ENCODE measurements around the gene DNAJC5. TPM values are rescaled to one million over a fixed set of nuclear protein-coding genes. Genes with fewer than 3 reads are reported as not detected.
"Not testable (repeated sequence)": the region's sequence is repeated elsewhere in the genome, so short reads cannot be mapped to it uniquely, and the experiment has no call there.

The DNAJC5 gene
- total RNA-seq, 2 experiments from 2014 or later, result 33.7 to 33.8 TPM

- peaks cover 39% of the 10 kb centered on the region for H3K4me1 Mint-ChIP-seq (ENCODE audit: low read depth)
- POLR2A ChIA-PET, result interaction anchor here (0.7 to 1.5 kb wide), 2 partner anchors 16 to 326 kb away, joined by 3 read pairs; partner anchors contain the start of gene PTK6
- CTCF ChIA-PET, result interaction anchor here (0.7 to 3.5 kb wide), 8 partner anchors 40 to 326 kb away, joined by 3 to 36 read pairs (median 10); partner anchors contain the start of genes ARFRP1, PRPF6, PTK6 and SAMD10
- DNase-seq, result no peak
- H3K36me3 Mint-ChIP-seq, result peaks cover 29% of the 10 kb centered on the region
- no peaks in the 10 kb centered on the region for H3K9me3 Mint-ChIP-seq
- intact Hi-C loops (cut with micrococcal nuclease), result no loop called here
- H3K4me3 Mint-ChIP-seq, result peak overlapping the region; percentile 78
- H3K27me3 Mint-ChIP-seq, result no peaks in the 10 kb centered on the region
- H3K27ac Mint-ChIP-seq, result peak overlapping the region; percentile 87
Observed at GRCh38 chr20:63863021-63863797, 31.7 kb upstream of the DNAJC5 start.

- no peaks in the 10 kb centered on the region for H3K9me3 Mint-ChIP-seq
- ChIA-PET POLR2A (interaction anchor here (0.9 to 2.0 kb wide), 5 partner anchors 9 to 327 kb away, joined by 3 to 15 read pairs (median 6); partner anchors contain the start of genes LIME1, PRPF6, PTK6 and SAMD10), CTCF (interaction anchor here (1.0 to 3.8 kb wide), 11 partner anchors 13 to 343 kb away, joined by 3 to 36 read pairs (median 8); partner anchors contain the start of genes ARFRP1, PPDPF, PRPF6 and PTK6)
- peak overlapping the region; percentile 87 for H3K27ac Mint-ChIP-seq
- no peaks in the 10 kb centered on the region for H3K27me3 Mint-ChIP-seq
- H3K4me1 Mint-ChIP-seq (ENCODE audit: low read depth), result peaks cover 34% of the 10 kb centered on the region
- H3K4me3 Mint-ChIP-seq, result peak overlapping the region; percentile 78
- H3K36me3 Mint-ChIP-seq, result peaks cover 32% of the 10 kb centered on the region
- intact Hi-C loops (cut with micrococcal nuclease), result loop anchor here (1.0 to 2.0 kb wide), 6 partner anchors 13 to 326 kb away; partner anchors contain the start of genes ARFRP1, DNAJC5 and PRPF6
- DNase-seq, result peak; percentile 89
Observed at GRCh38 chr20:63863798-63864544, 31.0 kb upstream of the DNAJC5 start.

- POLR2A ChIA-PET, result interaction anchor here (0.7 to 2.0 kb wide), 13 partner anchors 9 to 343 kb away, joined by 3 to 15 read pairs (median 4); partner anchors contain the start of genes ARFRP1, LIME1, PRPF6 and PTK6
- Mint-ChIP-seq H3K27me3 (no peaks in the 10 kb centered on the region), H3K36me3 (peaks cover 38% of the 10 kb centered on the region), H3K27ac (peak overlapping the region; percentile 87), H3K4me3 (peak overlapping the region; percentile 78), H3K9me3 (no peaks in the 10 kb centered on the region), H3K4me1 (ENCODE audit: low read depth) (peaks cover 32% of the 10 kb centered on the region)
- CTCF ChIA-PET, result interaction anchor here (0.8 to 3.8 kb wide), 14 partner anchors 9 to 344 kb away, joined by 3 to 36 read pairs (median 8); partner anchors contain the start of genes ARFRP1, DNAJC5, PPDPF and PRPF6
- no peak for DNase-seq
- intact Hi-C loops (cut with micrococcal nuclease), result loop anchor here (1.0 to 2.0 kb wide), 6 partner anchors 14 to 326 kb away; partner anchors contain the start of genes ARFRP1, DNAJC5 and PRPF6
Observed at GRCh38 chr20:63864545-63864977, 30.4 kb upstream of the DNAJC5 start.

- no peaks in the 10 kb centered on the region for H3K9me3 Mint-ChIP-seq
- CTCF ChIA-PET, result interaction anchor here (0.8 to 3.8 kb wide), 17 partner anchors 9 to 344 kb away, joined by 3 to 36 read pairs (median 4); partner anchors contain the start of genes ARFRP1, DNAJC5, LIME1 and PPDPF
Observed at GRCh38 chr20:63864978-63865640, 29.8 kb upstream of the DNAJC5 start, which contains the start of gene TPD52L2. Gene TPD52L2 (plus strand): TSS chr20:63865270. CDS start chr20:63865366, 96 bp downstream.

GRCh38 chr20:63867042-63867441 is 27.9 kb upstream of the DNAJC5 start:
- DNase-seq; H3K9me3 Mint-ChIP-seq; intact Hi-C loops (cut with micrococcal nuclease); H3K27me3 Mint-ChIP-seq; H3K27ac Mint-ChIP-seq: not testable (repeated sequence)
- H3K4me3 Mint-ChIP-seq, result peak overlapping the region; percentile 35
- ChIA-PET POLR2A (interaction anchor here (0.6 to 0.7 kb wide), 2 partner anchors 27 to 50 kb away, joined by 3 read pairs; no protein-coding TSS in a partner anchor), CTCF (interaction anchor here (3.5 to 3.8 kb wide), 2 partner anchors 106 to 161 kb away, joined by 17 to 36 read pairs; partner anchors contain the start of genes ARFRP1 and ZGPAT)
- peaks cover 37% of the 10 kb centered on the region for H3K36me3 Mint-ChIP-seq
- H3K4me1 Mint-ChIP-seq (ENCODE audit: low read depth), result peaks cover 32% of the 10 kb centered on the region

More at GRCh38 chr20:63864978-63865640, 29.8 kb upstream of the DNAJC5 start, which contains the start of gene TPD52L2:
- peak within 1 kb of the TSS; percentile 78 for H3K4me3 Mint-ChIP-seq
- H3K27ac Mint-ChIP-seq, result peak within 1 kb of the TSS; percentile 87
- peaks cover 32% of the 10 kb centered on the region for H3K4me1 Mint-ChIP-seq (ENCODE audit: low read depth)
- intact Hi-C loops (cut with micrococcal nuclease), result loop anchor here (1.0 to 2.0 kb wide), 8 partner anchors 8 to 327 kb away; partner anchors contain the start of genes ARFRP1, DNAJC5 and PRPF6
- H3K27me3 Mint-ChIP-seq, result no peaks in the 10 kb centered on the region
- POLR2A ChIA-PET, result interaction anchor here (0.7 to 2.0 kb wide), 17 partner anchors 9 to 344 kb away, joined by 3 to 15 read pairs (median 3); partner anchors contain the start of genes ARFRP1, LIME1, LKAAEAR1 and PRPF6
- peak; percentile 99 for DNase-seq
- H3K36me3 Mint-ChIP-seq, result peaks cover 40% of the 10 kb centered on the region

GRCh38 chr20:63868264-63868663 is 26.7 kb upstream of the DNAJC5 start:
- Mint-ChIP-seq H3K4me1 (ENCODE audit: low read depth) (peaks cover 32% of the 10 kb centered on the region), H3K27ac (no peak overlapping the region), H3K4me3 (no peak overlapping the region), H3K36me3 (peaks cover 41% of the 10 kb centered on the region), H3K9me3 (no peaks in the 10 kb centered on the region), H3K27me3 (no peaks in the 10 kb centered on the region)
- DNase-seq, result no peak
- ChIA-PET POLR2A (no interaction called here), CTCF (no interaction called here)
- intact Hi-C loops (cut with micrococcal nuclease), result no loop called here

- intact Hi-C loops (cut with micrococcal nuclease), result loop anchor here (1.0 to 2.0 kb wide), 2 partner anchors 8 to 23 kb away; partner anchors contain the start of gene TPD52L2
- ChIA-PET CTCF (interaction anchor here (0.5 to 2.1 kb wide), 6 partner anchors 8 to 107 kb away, joined by 3 to 7 read pairs (median 3); partner anchors contain the start of genes SAMD10 and TPD52L2), POLR2A (interaction anchor here (0.6 to 1.3 kb wide), 6 partner anchors 9 to 345 kb away, joined by 3 to 8 read pairs (median 3); partner anchors contain the start of gene TPD52L2)
- Mint-ChIP-seq H3K36me3 (peaks cover 46% of the 10 kb centered on the region), H3K27ac (peak overlapping the region; percentile 91), H3K27me3 (no peaks in the 10 kb centered on the region), H3K4me3 (peak overlapping the region; percentile 26), H3K9me3 (no peaks in the 10 kb centered on the region), H3K4me1 (ENCODE audit: low read depth) (peaks cover 12% of the 10 kb centered on the region)
- DNase-seq, result peak; percentile 77
Observed at GRCh38 chr20:63873477-63873971, 21.4 kb upstream of the DNAJC5 start.

- H3K27me3 Mint-ChIP-seq; DNase-seq; H3K27ac Mint-ChIP-seq; H3K4me3 Mint-ChIP-seq; H3K9me3 Mint-ChIP-seq; intact Hi-C loops (cut with micrococcal nuclease): not testable (repeated sequence)
- peaks cover 12% of the 10 kb centered on the region for H3K4me1 Mint-ChIP-seq (ENCODE audit: low read depth)
- POLR2A ChIA-PET, result interaction anchor here (0.6 to 1.3 kb wide), 3 partner anchors 9 to 346 kb away, joined by 3 to 8 read pairs (median 3); partner anchors contain the start of gene TPD52L2
- peaks cover 42% of the 10 kb centered on the region for H3K36me3 Mint-ChIP-seq
- CTCF ChIA-PET, result interaction anchor here (0.6 to 0.8 kb wide), 2 partner anchors 9 to 88 kb away, joined by 3 to 4 read pairs; partner anchors contain the start of gene TPD52L2
Observed at GRCh38 chr20:63874241-63874640, 20.7 kb upstream of the DNAJC5 start.

- Mint-ChIP-seq H3K36me3 (peaks cover 35% of the 10 kb centered on the region), H3K27me3 (no peaks in the 10 kb centered on the region), H3K9me3 (no peaks in the 10 kb centered on the region), H3K4me1 (ENCODE audit: low read depth) (peaks cover 12% of the 10 kb centered on the region), H3K4me3 (no peak overlapping the region), H3K27ac (no peak overlapping the region)
- no peak for DNase-seq
- CTCF ChIA-PET, result interaction anchor here (0.6 to 0.7 kb wide), 2 partner anchors 90 to 308 kb away, joined by 3 read pairs; no protein-coding TSS in a partner anchor
- POLR2A ChIA-PET, result no interaction called here
- intact Hi-C loops (cut with micrococcal nuclease), result no loop called here
Observed at GRCh38 chr20:63876489-63877036, 18.4 kb upstream of the DNAJC5 start.
